ENCODE measurements around the gene CCPG1.
"Not testable (repeated sequence)": the region's sequence is repeated elsewhere in the genome, so short reads cannot be mapped to it uniquely, and the experiment has no call there.

The CCPG1 gene, protein sequence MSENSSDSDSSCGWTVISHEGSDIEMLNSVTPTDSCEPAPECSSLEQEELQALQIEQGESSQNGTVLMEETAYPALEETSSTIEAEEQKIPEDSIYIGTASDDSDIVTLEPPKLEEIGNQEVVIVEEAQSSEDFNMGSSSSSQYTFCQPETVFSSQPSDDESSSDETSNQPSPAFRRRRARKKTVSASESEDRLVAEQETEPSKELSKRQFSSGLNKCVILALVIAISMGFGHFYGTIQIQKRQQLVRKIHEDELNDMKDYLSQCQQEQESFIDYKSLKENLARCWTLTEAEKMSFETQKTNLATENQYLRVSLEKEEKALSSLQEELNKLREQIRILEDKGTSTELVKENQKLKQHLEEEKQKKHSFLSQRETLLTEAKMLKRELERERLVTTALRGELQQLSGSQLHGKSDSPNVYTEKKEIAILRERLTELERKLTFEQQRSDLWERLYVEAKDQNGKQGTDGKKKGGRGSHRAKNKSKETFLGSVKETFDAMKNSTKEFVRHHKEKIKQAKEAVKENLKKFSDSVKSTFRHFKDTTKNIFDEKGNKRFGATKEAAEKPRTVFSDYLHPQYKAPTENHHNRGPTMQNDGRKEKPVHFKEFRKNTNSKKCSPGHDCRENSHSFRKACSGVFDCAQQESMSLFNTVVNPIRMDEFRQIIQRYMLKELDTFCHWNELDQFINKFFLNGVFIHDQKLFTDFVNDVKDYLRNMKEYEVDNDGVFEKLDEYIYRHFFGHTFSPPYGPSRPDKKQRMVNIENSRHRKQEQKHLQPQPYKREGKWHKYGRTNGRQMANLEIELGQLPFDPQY

DNA sequence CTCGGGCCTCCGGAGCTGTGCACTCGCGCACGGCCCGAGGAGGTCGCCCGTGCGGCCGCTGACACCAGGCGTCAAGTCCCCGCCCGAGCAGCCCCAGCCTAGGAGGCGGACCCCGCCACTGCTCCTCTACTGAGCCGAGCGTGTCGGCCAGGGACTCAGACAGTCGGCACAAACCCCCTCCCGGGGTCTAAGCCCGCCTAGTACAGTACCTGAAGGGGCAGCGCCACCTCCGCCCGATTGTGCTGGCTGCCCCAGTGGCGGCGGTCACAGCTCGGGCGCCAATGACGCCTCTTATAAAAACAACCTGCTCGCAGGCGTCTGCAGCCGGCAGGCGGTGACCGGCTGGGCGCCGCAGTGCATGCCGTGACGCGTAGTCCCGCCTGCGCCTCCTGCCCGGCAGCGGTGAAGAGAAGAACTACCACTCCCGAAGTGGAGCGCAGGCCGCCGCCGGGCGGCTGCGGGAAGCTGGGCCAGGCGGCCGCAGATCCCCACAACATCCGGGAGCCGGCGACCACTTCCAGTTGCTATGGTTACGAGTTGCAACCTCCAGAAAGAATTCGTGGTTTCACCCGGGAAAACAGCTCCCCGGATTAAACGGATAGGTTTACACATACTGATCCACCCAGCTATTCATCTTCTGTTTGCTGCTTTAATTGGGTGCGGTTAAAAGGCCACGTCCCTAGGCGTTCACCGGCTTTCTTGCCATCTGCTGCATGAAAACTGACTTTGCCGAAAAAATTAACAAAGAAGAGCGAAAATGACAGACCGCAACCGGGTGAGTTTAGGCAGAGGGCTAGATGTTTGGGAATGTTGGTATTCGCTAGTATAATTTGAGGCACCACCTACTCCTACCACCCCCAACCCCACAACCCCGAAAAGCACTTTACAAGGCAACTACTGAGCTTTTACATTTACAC is at the start of gene CCPG1, which contains the start of gene PIERCE2:
TSS of gene CCPG1 (minus strand) at position 348 of the 917 bp plus-strand sequence. CDS start 18,935 bp downstream, outside the sequence.
TSS of gene PIERCE2 (plus strand) at position 484 of the 917 bp plus-strand sequence. CDS start at position 758, 274 bp downstream.
- peak; percentile 62 to 71 for DNase-seq (ENCODE audit: low read depth in 2 of 2)

DNA sequence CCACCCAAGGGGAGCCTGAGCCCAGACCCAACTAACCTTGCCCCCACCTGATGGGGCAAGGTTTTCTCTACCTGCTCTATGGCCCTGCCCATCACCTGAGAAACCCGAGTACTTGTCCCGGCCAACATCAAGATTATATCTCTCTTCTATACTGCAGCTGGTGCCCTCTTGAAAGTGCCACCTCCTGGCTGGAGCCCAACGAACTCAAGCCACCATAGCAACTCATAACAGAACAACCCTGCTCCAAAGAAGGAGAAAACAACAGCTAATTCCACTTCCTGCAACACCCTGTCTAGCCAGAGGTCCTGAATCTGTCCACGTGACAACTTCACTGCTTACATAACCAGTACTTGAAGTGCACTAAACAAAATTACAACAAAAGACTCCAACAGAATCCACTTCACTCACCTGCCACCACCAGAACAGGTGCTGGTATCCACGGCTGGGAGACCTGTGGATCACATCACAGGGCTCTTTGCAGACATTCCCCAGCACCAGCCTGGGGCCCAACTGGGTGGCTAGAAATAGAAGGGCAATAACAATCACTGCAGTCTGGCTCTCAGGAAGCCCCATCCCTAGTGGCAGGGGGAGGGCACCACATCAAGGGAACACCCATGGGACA is 49.4 kb upstream of the CCPG1 start:
- DNase-seq (ENCODE audit: low read depth in 2 of 2) = no peak

DNA sequence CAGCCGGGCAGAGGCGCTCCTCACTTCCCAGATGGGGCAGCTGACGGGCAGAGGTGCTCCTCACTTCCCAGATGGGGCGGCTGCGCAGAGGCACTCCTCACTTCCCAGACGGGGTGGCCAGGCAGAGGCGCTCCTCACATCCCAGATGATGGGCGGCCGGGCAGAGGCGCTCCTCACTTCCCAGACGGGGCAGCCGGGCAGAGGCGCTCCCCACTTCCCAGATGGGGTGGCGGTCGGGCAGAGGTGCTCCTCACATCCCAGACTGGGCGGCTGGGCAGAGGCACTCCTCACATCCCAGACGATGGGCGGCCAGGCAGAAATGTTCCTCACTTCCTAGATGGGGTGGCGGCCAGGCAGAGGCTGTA is 38.9 kb upstream of the CCPG1 start:
- DNase-seq (ENCODE audit: low read depth in 2 of 2) = not testable (repeated sequence)

DNA sequence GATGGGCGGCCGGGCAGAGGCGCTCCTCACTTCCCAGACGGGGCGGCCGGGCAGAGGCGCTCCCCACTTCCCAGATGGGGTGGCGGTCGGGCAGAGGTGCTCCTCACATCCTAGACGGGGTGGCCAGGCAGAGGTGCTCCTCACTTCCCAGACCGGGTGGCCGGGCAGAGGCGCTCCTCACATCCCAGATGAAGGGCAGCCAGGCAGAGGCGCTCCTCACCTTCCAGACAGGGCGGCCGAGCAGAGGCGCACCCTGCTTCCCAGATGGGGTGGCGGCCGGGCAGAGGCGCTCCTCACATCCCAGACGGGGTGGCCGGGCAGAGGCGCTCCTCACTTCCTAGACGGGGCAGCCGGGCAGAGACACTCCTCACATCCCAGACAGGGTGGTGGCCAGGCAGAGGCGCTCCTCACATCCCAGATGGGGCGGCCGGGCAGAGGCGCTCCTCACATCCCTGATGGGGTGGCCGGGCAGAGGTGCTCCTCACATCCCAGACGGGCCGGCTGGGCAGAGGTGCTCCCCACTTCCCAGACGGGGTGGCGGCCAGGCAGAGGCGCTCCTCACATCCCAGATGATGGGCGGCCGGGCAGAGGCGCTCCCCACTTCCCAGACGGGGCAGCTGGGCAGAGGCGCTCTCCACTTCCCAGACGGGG is 38.3 kb upstream of the CCPG1 start:
- DNase-seq (ENCODE audit: low read depth in 2 of 2) = not testable (repeated sequence)

DNA sequence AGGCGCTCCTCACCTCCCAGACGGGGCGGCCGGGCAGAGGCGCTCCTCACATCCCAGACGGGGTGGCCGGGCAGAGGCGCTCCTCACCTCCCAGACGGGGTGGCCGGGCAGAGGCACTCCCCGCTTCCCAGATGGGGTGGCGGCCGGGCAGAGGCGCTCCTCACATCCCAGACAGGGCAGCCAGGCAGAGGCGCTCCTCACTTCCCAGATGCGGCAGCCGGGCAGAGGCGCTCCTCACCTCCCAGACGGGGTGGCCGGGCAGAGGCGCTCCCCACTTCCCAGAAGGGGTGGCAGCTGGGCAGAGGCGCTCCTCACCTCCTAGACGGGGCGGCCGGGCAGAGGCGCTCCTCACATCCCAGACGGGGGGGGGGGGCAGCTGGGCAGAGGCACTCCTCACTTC is 37.8 kb upstream of the CCPG1 start:
- not testable (repeated sequence) for DNase-seq (ENCODE audit: low read depth in 2 of 2)

DNA sequence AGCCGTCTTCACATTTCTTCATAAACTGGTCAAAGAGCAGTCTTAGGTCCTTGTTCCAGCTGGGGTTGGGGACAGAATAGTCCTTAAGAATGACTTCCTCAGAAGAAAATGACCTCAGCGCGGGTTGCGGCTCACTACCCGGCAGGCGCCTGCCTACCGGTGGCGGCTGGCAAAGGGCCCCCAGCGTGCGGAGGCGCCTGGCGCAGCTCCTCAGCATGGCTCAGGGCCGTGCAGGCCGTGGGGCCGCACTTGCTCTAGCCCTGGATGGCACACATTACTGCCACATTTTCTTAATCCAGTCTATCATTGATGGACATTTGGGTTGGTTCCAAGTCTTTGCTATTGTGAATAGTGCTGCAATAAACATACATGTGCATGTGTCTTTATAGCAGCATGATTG is 35.0 kb upstream of the CCPG1 start:
- DNase-seq (ENCODE audit: low read depth in 2 of 2) = not testable (repeated sequence)

DNA sequence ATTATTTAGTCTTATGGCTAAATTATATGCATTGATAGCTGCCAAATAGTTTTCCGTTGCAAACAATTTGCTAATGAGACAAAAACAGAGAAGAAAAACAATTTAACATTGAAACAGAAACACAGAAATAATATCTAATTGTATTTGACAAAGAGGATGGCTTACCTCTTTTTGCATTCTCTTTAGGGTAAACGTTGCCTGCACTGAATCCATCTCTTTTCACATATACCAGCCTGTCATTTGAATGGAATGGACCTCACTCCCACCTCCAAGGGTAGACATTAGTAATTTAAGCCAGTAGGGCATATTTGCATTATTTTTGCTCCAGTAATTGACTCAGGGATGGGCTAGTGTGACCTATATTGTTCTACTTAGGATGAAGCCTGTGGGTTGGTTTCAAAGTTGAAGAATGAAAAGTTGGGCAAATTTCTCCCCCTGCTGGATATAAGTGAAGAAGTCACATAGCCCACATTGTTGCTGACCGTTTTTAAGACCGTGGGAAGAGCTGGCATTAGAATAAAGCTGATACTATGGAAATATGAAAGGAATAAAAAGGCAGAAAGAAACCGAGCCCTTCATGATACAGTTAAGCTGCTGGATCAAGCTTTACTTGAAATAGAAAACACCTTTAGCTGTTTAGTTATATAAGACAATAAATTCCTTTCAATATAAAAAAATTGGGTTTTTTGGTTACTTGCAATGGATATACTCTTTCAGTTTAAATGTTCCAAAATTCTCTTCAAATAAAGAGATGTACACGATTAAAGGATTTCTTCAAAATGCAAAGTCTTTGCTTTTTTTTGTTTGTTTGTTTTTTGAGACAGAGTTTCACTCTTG is 27.0 kb upstream of the CCPG1 start:
- DNase-seq (ENCODE audit: low read depth in 2 of 2) = no peak

DNA sequence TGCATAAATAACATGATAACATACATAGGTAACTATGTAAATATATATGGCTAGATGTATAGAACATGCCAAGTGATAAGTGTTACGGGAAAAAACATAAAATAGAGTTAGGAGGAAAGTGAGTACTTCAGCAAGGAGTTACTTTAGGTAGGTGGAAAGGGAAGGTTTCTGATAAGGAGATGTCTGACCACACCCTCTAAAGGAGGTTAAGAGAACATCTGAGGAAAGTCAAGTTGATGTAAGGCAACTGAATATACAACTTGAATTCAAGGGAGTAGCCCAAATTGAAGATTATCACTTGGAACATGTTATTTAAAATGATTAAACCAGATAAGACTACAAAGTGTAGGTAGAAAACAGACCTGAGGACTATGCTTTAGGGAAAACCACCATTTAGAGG is 13.9 kb upstream of the CCPG1 start:
- DNase-seq (ENCODE audit: low read depth in 2 of 2) = no peak

DNA sequence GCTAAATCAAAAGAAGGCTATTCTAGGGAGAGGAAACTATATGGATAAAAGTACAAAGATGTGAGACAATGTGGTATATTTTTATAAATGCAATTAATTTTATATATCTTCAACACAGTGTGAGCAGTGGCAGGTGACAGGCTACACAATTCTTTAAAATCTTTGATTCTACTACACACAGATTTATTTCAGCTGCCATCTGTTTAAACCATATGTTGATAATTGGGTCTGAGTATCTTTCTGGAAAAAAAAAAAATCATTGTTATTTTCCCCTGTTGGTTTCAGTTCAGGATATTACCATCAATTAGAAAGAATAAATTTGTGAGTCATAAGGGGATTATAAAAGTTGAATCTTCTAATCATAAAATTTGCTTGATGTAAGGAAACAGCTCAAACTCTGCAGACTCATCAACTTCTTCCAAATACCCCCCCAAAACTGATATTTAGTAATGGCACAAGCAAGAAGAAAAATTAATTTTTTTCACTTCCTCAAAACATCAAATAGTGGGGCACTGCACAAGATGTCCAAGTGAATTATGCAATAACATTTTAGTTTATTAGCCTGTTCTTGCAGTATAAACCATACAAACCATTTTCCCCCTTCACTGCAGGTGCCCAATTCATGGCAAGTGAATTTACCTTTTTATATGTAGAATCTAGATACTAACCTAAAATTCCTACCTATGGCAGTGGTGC is 12.2 kb upstream of the CCPG1 start:
- no peak for DNase-seq (ENCODE audit: low read depth in 2 of 2)

DNA sequence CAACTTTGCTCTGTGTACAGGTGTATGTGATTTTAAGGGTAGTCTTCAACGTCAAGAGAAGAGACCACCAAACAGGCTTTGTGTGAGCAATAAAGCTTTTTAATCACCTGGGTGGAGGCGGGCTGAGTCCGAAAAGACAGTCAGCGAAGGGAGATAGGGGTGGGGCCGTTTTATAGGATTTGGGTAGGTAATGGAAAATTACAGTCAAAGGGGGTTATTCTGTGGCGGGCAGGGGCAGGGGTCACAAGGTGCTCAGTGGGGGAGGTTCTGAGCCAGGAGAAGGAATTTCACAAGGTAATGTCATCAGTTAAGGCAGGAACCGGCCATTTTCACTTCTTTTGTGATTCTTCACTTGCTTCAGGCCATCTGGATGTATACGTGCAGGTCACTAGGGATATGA is 9.5 kb upstream of the CCPG1 start:
- DNase-seq (ENCODE audit: low read depth in 2 of 2) = not testable (repeated sequence)

DNA sequence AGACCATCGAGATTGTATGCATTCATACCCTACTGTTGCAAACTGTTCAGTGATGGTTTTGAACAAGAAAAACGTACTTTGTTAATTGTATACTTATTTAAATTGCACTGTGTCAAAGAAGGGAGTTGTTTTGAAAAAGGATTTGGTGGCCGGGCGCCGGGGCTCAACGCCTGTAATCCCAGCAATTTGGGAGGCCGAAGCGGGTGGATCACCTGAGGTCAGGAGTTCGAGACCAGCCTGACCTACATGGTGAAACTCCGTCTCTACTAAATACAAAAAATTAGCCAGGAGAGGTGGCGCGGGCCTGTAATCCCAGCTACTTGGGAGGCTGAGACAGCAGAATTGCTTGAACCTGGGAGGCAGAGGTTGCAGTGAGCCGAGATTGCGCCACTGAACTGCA is 817 bp upstream of the CCPG1 start:
- DNase-seq (ENCODE audit: low read depth in 2 of 2) = not testable (repeated sequence)

DNA sequence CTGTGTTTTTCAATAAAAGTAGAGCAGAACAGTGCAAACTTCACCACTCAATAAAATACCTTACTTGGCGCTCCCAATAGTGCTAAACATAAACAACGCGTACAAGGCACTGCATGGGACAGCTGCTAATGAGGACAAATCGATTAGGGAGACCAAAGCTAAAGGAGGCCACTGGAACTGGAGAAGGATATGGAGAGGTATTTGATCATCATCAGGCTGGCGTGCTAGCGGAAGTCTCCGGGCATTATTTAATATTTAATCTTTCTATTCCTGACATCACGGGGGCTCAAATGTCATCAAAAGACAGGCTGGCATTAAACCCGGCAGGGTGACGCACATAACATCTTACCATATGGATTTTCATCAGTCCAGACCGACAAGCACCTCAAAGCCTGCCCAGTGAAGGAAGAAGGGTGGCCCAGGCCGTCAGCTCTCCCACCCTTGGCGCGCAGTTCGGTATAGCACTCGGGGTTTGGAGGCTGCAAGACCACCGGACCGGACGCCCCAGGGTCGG is 604 bp downstream of the CCPG1 start:
- no peak for DNase-seq (ENCODE audit: low read depth in 2 of 2)

DNA sequence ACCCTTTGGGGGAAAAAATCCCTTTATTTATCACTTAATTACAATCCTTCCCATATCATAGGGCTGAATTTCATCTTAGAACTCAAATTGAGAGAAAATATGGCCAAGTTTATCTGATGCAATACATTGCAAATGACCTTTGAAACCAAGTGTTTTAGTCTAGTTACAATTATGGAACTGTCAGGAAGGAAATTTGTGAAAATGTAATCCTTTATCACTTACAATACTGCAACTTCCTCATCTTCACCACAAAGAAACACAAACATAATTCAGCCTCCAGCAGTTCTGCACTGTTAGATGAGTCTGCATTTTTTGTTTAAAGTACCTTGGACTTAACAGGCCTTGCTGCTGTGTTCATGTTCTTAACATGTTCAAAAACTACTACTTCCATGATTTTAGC is 4.6 kb downstream of the CCPG1 start:
- DNase-seq (ENCODE audit: low read depth in 2 of 2) = no peak

DNA sequence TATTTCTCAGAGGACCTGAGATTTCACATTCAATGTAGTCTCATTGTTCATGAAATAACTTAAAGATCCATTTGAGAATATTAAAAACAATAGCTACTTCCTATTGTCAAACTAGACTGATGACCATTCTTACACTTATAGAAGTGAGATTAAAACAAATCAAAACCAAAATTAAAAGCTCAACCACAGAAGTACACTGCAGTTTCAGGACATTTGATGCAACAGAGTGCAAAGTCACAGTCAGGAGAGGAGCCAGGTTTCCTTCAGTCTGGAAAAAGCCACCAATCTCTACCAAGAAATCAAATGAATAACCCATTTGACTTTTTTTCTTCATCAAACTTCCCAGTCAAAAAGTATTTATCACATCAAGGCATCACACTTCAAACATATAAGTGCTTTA is 5.5 kb downstream of the CCPG1 start:
- DNase-seq (ENCODE audit: low read depth in 2 of 2) = no peak

DNA sequence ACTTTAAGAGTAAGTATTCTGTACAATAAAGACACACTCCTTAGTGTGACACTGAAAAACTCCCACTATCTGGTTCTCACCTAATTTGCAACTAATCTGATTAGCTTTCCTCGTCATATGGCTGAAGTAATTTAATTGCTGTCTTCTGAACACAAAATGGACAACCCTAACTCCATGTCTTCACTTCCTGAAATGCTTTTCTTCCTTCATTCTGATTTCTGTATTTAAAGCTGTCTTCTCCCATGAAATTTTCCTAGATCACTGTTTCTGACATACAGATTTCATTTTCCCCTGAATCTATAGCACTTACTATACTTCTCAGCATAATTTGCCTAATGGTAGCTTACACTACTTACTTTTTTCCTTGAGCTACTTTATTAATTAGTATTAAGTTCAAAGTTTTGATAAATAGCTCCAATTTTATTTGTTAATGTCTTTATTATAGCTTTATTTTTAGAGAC is 6.3 kb downstream of the CCPG1 start:
- no peak for DNase-seq (ENCODE audit: low read depth in 2 of 2)

DNA sequence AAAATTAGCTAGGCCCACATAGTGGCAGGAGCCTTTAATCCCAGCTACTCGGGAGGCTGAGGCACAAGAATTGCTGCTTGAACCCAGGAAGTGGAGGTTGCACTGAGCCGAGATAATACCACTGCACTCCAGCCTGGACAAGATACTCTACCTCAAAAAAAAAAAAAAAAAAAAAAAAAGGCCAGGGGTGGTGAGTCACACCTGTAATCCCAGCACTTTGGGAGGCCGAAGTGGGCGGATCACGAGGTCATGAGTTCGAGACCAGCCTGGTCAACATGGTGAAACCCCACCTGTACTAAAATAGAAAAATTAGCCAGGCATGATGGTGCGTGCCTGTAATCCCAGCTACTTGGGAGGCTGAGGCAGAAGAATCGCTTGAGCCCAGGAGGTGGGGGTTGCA is 8.1 kb downstream of the CCPG1 start:
- DNase-seq (ENCODE audit: low read depth in 2 of 2) = not testable (repeated sequence)

DNA sequence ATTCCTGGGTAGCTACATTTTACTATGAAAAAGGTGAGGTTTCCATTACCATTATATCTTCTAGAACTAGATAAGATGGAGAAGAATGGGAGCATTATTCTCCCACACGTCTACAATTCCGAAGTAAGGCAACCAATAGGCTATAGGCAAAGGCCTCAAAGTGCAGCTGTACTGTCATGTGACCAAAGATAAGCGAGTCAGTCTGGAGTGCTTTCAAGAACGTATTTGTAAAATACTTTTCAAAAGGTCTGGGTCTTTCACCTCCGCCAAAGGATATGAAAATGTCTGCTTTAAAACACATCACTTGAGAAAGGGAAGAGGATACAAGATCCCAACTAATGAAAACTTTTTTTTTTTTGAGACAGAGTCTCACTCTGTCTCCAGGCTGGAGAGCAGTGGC is 9.9 kb downstream of the CCPG1 start:
- DNase-seq (ENCODE audit: low read depth in 2 of 2) = no peak

DNA sequence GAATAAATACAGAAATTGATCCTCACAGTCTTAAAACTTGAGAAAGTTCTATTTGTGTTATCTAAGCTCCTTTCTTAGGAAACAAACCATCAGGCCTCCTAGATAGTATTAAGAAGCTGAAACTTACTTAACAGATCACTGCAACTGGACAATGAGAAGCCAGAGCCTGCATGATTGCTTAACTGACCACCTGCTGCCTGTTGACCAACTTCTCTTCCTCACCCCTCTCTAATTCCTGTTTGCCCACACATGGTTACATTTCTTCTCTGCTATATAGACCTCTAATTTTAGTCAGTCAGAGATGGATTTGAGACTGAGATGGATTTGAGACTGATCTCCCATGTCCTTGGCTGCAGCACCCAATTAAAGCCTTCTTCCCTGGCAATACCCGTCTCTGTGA is 13.5 kb downstream of the CCPG1 start:
- no peak for DNase-seq (ENCODE audit: low read depth in 2 of 2)

DNA sequence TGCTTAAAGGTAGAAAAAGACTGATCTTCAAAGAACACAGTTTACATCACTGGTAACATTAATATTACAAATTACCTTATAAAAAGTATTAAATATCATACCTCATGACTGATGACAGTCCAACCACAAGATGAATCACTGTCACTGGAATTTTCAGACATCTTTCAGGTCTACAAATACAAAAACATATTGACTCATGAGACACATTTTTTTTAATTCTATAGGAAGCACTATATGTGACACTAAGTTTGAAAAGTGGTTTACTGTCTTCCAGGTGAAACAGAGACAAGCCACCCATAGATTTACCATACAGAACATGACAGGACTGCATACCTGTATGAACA is 18.9 kb downstream of the CCPG1 start:
- DNase-seq (ENCODE audit: low read depth in 2 of 2) = no peak
